IPS DF 4.7 (cell line): ENCODE measurements around the gene SIRT5.
A peak's percentile ranks its signal among the peaks of the same experiment; 100 is the strongest.

Experiments used
- DNase-seq: peaks from one replicate; pipeline ENCODE4 v3.0.0-alpha.2; 2013; ENCODE audit warnings: low spot score; ENCODE audit errors: extremely low read depth

The SIRT5 gene

GRCh38 chr6:13586603-13587542 is 12.5 kb downstream of the SIRT5 start:
- no peak for DNase-seq

GRCh38 chr6:13589801-13590200 is 15.4 kb downstream of the SIRT5 start:
- DNase-seq, result no peak

- no peak for DNase-seq
Measured at GRCh38 chr6:13590574-13591153, 16.3 kb downstream of the SIRT5 start.

- no peak for DNase-seq
Measured at GRCh38 chr6:13591205-13591921, 17.0 kb downstream of the SIRT5 start.

GRCh38 chr6:13593103-13593502 is 18.7 kb downstream of the SIRT5 start:
- no peak for DNase-seq

GRCh38 chr6:13593720-13594119 is 19.3 kb downstream of the SIRT5 start:
- DNase-seq, result no peak

- DNase-seq, result no peak
Measured at GRCh38 chr6:13597073-13597472, 22.7 kb downstream of the SIRT5 start.

- DNase-seq, result no peak
Measured at GRCh38 chr6:13600036-13600435, 25.6 kb downstream of the SIRT5 start.

GRCh38 chr6:13604135-13604534 is 29.7 kb downstream of the SIRT5 start:
- no peak for DNase-seq

GRCh38 chr6:13604546-13605416 is 30.4 kb downstream of the SIRT5 start:
- DNase-seq, result no peak

- DNase-seq, result no peak
Measured at GRCh38 chr6:13605634-13606033, 31.2 kb downstream of the SIRT5 start.

GRCh38 chr6:13611715-13612114 is 37.3 kb downstream of the SIRT5 start:
- DNase-seq, result no peak

GRCh38 chr6:13613029-13613594 is 38.7 kb downstream of the SIRT5 start:
- no peak for DNase-seq

GRCh38 chr6:13614126-13614925 is 39.9 kb downstream of the SIRT5 start:
- no peak for DNase-seq

- peak; percentile 85 for DNase-seq
Measured at GRCh38 chr6:13614926-13615791, 40.8 kb downstream of the SIRT5 start, which contains the start of gene NOL7. Gene NOL7 (plus strand): TSS chr6:13615335. CDS start chr6:13615359, 24 bp downstream.

GRCh38 chr6:13615792-13616120 is 41.4 kb downstream of the SIRT5 start:
- DNase-seq, result no peak

GRCh38 chr6:13617066-13617465 is 42.7 kb downstream of the SIRT5 start:
- no peak for DNase-seq

GRCh38 chr6:13624871-13625288 is 50.5 kb downstream of the SIRT5 start:
- peak; percentile 66 for DNase-seq
